SHP77 treated with DMSO at 0.1 percent for 48 hours (cell line): Measurements from ENCODE around the gene SND1.
"Not testable (repeated sequence)": the region's sequence is repeated elsewhere in the genome, so short reads cannot be mapped to it uniquely, and the experiment has no call there.

Source experiments
- DNase-seq: peaks from one replicate; lab custom pipeline; 2025; lab: John Stamatoyannopoulos, UW

SND1 gene

GRCh38 chr7:127652333-127653248 lies 597 bp downstream of the SND1 start:
- no peak for DNase-seq

- no peak for DNase-seq
Measured at GRCh38 chr7:127653396-127653795, 1.4 kb downstream of the SND1 start.

DNA sequence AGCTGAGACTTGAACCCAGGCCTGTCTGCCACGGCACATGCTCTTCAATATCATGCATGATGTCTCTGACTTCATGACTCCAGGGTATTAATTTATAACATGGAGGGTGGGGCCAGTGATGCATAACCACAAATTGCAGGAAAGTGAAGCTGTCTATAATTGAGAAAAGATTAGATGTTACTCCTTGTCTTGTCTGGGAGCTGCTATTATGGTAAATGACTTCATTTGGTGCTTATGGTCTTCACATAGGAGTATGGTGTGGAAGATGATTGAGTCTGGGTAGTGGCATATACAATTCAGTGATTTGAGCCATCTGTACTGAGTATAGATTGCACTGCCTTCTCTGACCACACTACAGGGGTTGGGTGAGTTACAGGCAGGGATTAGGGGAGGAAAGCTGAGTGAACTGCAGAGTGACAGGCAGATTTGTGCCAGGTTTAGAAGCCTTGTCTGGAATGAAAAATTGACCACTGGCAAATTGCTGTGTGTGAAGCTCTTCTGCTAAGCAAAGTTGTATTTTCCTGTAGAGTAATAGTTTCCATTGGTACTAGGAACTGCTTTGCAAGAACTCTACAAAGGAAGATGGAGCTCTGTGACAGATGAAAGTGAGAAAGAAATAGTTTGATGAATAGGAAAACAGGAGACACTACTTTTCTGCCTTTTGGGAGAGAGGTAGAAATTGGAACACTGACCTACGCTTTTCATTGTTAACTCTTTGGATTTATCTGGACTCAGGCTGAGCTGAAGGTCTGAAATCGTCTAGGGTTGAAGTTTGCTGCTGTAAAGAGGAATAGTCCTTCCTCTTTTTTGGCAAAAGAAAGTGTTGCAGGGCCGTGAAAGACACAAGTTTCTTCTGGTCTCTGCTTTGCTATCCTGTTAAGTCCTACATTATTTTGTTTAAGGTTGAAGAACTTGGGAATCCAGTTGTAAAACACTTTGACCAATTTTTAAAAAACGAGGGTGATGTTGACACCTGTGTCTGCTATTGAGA lies 2.7 kb downstream of the SND1 start:
- no peak for DNase-seq

GRCh38 chr7:127655720-127656119 lies 3.7 kb downstream of the SND1 start:
- DNase-seq = no peak

GRCh38 chr7:127657500-127657899 lies 5.5 kb downstream of the SND1 start:
- no peak for DNase-seq

GRCh38 chr7:127658970-127659630 lies 7.1 kb downstream of the SND1 start:
- DNase-seq = no peak

GRCh38 chr7:127665922-127666321 lies 13.9 kb downstream of the SND1 start:
- no peak for DNase-seq

- DNase-seq = no peak
Measured at GRCh38 chr7:127666602-127667001, 14.6 kb downstream of the SND1 start.

DNA sequence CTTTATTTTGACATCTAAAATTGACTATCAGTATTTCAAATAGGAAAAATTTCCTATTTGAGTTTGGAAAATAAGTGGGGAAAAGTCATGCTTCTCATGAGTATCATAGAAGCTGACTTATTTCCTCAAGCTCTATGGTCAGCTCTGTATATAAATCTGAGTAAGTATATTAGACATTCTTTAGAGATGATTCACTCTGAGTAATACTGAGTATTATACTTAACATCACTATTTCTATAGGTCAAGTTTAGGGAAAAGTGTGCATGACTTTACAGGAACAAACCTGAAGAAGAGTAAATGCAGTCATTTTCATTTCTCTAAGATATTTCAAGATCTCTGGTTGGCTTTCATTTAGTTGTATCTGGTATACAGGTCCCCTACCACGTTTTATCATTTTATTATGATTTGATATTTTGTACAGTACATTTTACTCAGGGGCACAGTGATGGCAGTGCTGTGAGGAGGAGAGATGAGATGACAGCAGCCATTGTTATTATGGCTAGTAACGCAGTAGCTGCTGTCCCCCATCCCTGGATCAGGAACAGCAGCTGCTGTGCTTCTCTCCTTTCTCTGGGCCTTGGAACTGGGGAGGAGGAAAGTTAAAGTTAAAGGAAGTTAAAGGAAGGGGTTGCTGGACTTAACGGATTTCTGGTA lies 15.2 kb downstream of the SND1 start:
- no peak for DNase-seq

GRCh38 chr7:127667759-127668530 lies 16.0 kb downstream of the SND1 start:
- no peak for DNase-seq

GRCh38 chr7:127671341-127671740 lies 19.3 kb downstream of the SND1 start:
- no peak for DNase-seq

GRCh38 chr7:127673902-127674301 lies 21.9 kb downstream of the SND1 start:
- no peak for DNase-seq

- DNase-seq = no peak
Measured at GRCh38 chr7:127674361-127674760, 22.4 kb downstream of the SND1 start.

DNA sequence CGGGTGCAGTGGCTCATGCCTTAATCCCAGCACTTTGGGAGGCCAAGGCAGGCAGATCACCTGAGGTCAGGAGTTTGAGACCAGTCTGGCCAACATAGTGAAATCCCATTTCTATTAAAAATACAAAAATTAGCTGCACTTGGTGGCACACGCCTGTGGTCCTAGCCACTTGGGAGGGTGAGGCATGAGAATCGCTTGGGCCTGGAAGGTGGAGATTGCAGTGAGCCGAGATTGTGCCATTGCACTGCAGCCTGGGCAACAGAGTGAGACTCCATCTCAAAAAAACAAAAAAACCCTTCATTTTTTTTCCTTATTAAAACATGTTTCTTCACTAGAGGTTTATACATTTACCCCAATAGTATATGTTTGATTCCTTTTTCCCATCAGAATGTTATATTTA lies 22.9 kb downstream of the SND1 start:
- DNase-seq = not testable (repeated sequence)

GRCh38 chr7:127675721-127676120 lies 23.7 kb downstream of the SND1 start:
- DNase-seq = no peak

DNA sequence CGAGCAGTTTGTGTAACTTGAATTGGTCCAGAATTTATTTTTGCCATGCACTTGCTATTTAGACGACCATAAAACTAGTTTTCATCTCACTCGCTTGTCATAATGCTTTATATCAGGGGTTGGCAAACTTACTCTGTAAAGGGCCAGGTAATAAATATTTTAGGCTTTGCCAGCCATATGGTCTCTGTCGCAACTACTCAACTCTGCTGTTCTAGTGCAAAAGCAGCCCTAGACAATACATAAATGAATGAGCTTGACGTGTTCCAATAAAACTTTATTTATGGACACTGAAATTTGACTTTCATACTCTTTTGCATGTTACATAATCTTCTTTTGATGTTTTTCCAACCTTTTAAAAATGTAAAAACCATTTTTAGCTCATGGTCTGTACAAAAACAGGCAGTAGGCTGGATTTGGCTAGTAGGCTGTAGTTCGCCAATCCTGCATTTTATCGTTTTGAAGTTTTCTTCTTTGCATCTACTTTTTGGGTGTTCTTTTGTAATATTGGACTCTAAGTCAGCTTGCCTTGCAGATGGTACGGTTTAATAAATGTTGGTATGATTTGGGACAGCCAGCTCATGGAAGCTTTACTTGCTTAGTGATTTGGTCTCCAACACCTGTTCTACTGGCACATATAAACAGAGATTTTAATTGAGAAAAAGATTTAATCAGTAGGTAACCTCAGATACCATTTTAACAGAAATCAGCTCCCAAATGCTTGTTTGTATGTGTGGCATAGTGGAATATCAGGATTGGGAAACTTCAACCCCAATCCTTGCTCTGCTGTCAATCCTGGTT lies 25.6 kb downstream of the SND1 start:
- no peak for DNase-seq

DNA sequence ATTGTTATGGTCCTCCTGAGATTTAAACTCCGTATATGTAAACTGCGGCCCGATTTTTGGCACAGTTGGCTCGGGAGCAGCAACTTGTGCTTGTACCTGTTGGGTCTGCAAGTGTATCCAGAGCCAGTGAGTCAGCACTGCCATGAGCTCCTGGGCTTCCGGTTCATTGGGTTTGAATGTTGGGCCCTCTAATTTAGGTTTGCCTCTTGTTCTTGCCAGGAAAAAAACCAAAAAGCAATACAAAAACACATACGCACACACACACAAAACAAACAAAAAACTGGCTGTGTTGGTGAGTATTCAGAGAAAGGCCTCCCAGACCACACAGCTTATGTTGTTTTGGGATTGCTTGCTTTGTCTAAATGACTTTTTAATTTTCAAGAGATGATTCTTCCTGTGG lies 26.3 kb downstream of the SND1 start:
- DNase-seq = no peak

DNA sequence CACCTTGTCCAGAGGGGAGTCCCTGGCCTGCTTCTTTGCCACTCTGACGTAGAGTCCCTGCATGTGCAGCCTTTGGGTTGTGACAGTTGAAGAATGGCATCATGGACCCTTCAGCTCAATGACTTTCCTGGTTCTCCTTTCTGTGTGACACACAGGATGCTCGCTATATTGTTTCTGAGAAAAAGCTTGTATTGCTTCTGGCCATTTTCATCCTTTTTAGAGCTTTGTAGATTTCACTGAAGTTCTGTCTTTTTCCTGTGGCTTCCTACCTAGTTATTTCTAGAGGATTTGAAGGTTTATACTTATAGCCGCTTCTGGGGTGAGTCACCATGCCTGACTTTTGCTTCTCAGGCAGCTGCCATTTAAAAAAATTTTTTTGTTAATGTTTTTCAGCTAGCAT lies 27.0 kb downstream of the SND1 start:
- no peak for DNase-seq

DNA sequence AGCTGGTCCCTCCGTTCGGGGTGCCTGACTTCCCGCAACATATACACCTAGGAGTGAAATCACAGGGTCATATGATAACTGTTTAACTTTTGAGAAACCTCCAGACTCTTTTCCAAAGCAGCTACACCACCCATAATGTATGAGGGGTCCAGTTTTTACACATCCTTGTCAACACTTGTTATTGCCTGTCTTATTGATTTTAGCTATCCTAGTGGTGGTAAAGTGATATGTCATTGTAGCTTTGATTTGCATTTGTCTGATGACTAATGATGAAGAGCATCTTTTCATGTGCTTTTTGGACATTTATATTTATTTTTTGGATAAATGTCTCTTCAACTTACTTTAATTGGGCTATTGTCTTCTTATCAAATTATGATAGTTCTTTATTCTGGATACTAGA lies 29.0 kb downstream of the SND1 start:
- DNase-seq = no peak

GRCh38 chr7:127682140-127682539 lies 30.1 kb downstream of the SND1 start:
- no peak for DNase-seq
